ENCODE data around the gene ACTN3. TPM values are rescaled to one million over a fixed set of nuclear protein-coding genes. Genes with fewer than 3 reads are reported as not detected.
"Not testable (repeated sequence)": the region's sequence is repeated elsewhere in the genome, so short reads cannot be mapped to it uniquely, and the experiment has no call there.

The ACTN3 gene
- polyA plus RNA-seq, 1 experiment = 0.11 TPM

DNA sequence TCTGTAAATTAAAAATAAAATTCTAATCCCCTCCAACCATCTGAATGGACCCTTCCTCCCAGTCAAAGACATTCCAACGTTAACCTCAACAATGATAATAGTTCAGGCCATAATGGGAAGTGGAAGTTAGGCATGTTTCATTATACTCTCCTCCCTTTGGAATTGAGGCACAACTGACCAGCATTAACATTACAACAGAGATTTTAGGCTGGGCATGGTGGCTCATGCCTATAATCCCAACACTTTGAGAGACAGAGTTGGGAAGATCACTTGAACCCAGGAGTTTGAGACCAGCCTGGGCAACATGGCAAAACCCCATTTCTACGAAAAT lies 24.1 kb downstream of the ACTN3 start:
- DNase-seq (ENCODE audit: low read depth, low spot score) = no peak
- peaks cover 4% of the 10 kb centered on the region for H3K27me3 ChIP-seq (ENCODE audit: control insufficient read depth, insufficient read depth, low read length)
- ChIA-PET CTCF (no interaction called here), POLR2A (no interaction called here)
- no peak for TF ChIP-seq CTCF (IDR thresholded peaks at IDR 0.05; ENCODE audit: low read depth, low read length)
- H3K27ac ChIP-seq (ENCODE audit: low read depth, low read length) = no peak overlapping the region
- no peak overlapping the region for H3K4me3 ChIP-seq (ENCODE audit: low read depth, low read length)
- H3K9me3 ChIP-seq (ENCODE audit: control insufficient read depth, insufficient read depth, low read length) = no peaks in the 10 kb centered on the region

GRCh38 chr11:66579017-66579606 lies 32.4 kb downstream of the ACTN3 start:
- peak; percentile 84 for TF ChIP-seq CTCF (IDR thresholded peaks at IDR 0.05; ENCODE audit: low read depth, low read length)
- Histone ChIP-seq H3K27ac (ENCODE audit: low read depth, low read length) (no peak overlapping the region), H3K9me3 (ENCODE audit: control insufficient read depth, insufficient read depth, low read length) (peaks cover 7% of the 10 kb centered on the region), H3K27me3 (ENCODE audit: control insufficient read depth, insufficient read depth, low read length) (no peaks in the 10 kb centered on the region), H3K4me3 (ENCODE audit: low read depth, low read length) (no peak overlapping the region; the same call in 1 of the 2 replicates)
- POLR2A ChIA-PET = interaction anchor here (0.6 to 1.0 kb wide), 3 partner anchors 38 to 99 kb away, joined by 3 read pairs; partner anchors contain the start of genes DPP3 and RBM14
- DNase-seq (ENCODE audit: low read depth, low spot score) = peak; percentile 48
- CTCF ChIA-PET = interaction anchor here (0.6 to 2.6 kb wide), 7 partner anchors 10 to 102 kb away, joined by 3 to 29 read pairs (median 4); partner anchors contain the start of genes CCDC87, CCS, CTSF and RBM14

GRCh38 chr11:66580803-66581202 lies 34.1 kb downstream of the ACTN3 start:
- Histone ChIP-seq H3K4me3 (ENCODE audit: low read depth, low read length) (no peak overlapping the region), H3K27me3 (ENCODE audit: control insufficient read depth, insufficient read depth, low read length) (no peaks in the 10 kb centered on the region), H3K27ac (ENCODE audit: low read depth, low read length) (no peak overlapping the region), H3K9me3 (ENCODE audit: control insufficient read depth, insufficient read depth, low read length) (peaks cover 7% of the 10 kb centered on the region)
- CTCF ChIA-PET = interaction anchor here (0.6 to 1.2 kb wide), 2 partner anchors 98 to 191 kb away, joined by 5 to 6 read pairs; no protein-coding TSS in a partner anchor
- POLR2A ChIA-PET = no interaction called here
- no peak for DNase-seq (ENCODE audit: low read depth, low spot score)
- no peak for TF ChIP-seq CTCF (IDR thresholded peaks at IDR 0.05; ENCODE audit: low read depth, low read length)

- Histone ChIP-seq H3K4me3 (ENCODE audit: low read depth, low read length) (no peak overlapping the region), H3K9me3 (ENCODE audit: control insufficient read depth, insufficient read depth, low read length) (peaks cover 7% of the 10 kb centered on the region), H3K27ac (ENCODE audit: low read depth, low read length) (no peak overlapping the region), H3K27me3 (ENCODE audit: control insufficient read depth, insufficient read depth, low read length) (no peaks in the 10 kb centered on the region)
- ChIA-PET CTCF (interaction anchor here (0.6 to 1.2 kb wide), 2 partner anchors 97 to 191 kb away, joined by 5 to 6 read pairs; no protein-coding TSS in a partner anchor), POLR2A (no interaction called here)
- no peak for DNase-seq (ENCODE audit: low read depth, low spot score)
- TF ChIP-seq CTCF (IDR thresholded peaks at IDR 0.05; ENCODE audit: low read depth, low read length) = no peak
Measured at GRCh38 chr11:66581261-66581660, 34.6 kb downstream of the ACTN3 start.

DNA sequence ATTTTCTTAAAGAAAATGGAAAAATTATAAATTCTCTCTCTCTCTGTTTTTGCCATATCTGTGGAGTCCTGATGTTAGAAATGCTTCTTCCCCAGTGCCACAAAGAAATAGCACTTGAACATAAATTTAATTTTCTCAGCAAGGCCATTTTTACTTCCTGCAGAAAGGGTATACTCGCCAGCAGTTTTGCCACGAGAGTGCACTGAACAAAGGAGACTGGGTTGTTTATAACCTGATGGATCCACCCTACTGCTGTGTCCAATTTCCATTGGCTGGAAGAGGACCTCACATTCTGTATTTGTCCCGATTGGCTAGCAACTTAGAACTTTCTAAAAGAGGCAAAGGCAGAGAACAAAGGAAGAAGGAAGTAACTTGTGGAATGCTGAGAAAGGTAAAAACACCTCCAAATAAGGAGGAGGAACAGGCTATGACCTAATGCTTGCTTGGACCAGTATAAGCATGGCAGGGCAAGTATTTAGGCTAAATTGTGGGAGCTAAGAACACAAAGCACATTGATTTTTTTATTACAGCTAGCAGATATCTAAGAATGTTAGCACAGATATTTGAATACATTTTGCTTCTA lies 36.0 kb downstream of the ACTN3 start:
- H3K27me3 ChIP-seq (ENCODE audit: control insufficient read depth, insufficient read depth, low read length); POLR2A ChIA-PET; H3K9me3 ChIP-seq (ENCODE audit: control insufficient read depth, insufficient read depth, low read length); H3K27ac ChIP-seq (ENCODE audit: low read depth, low read length); DNase-seq (ENCODE audit: low read depth, low spot score); CTCF ChIA-PET; H3K4me3 ChIP-seq (ENCODE audit: low read depth, low read length): not testable (repeated sequence)

GRCh38 chr11:66585447-66585846 lies 38.7 kb downstream of the ACTN3 start:
- POLR2A ChIA-PET; H3K4me3 ChIP-seq (ENCODE audit: low read depth, low read length); H3K27me3 ChIP-seq (ENCODE audit: control insufficient read depth, insufficient read depth, low read length); CTCF ChIA-PET; H3K27ac ChIP-seq (ENCODE audit: low read depth, low read length); H3K9me3 ChIP-seq (ENCODE audit: control insufficient read depth, insufficient read depth, low read length); DNase-seq (ENCODE audit: low read depth, low spot score): not testable (repeated sequence)
